GM13977 (cell line): ENCODE results near the gene FAT2.

Source experiments
- DNase-seq: peaks from one replicate; pipeline ENCODE4 v3.0.0; 2012; ENCODE audit warnings: low spot score
- in situ Hi-C: fragments of 300-500 bp; cut with MboI; formaldehyde crosslinking; loops from one replicate; pipeline ENCODE4 v1.12.0; 2022; ENCODE audit warnings: low sequenced_read_pairs, low pct_unique_long_range_greater_than_20kb, mixed read lengths, inconsistent platforms; ENCODE audit not compliant: unreplicated experiment
- TF ChIP-seq, protein P1 (sequence below): IDR thresholded peaks from 2 replicates; pipeline ENCODE4 v1.5.1; 2012; ENCODE audit warnings: mild to moderate bottlenecking, control low read depth; ENCODE audit not compliant: insufficient read depth; ENCODE audit errors: extremely low read depth, missing control alignments

Gene FAT2

DNA sequence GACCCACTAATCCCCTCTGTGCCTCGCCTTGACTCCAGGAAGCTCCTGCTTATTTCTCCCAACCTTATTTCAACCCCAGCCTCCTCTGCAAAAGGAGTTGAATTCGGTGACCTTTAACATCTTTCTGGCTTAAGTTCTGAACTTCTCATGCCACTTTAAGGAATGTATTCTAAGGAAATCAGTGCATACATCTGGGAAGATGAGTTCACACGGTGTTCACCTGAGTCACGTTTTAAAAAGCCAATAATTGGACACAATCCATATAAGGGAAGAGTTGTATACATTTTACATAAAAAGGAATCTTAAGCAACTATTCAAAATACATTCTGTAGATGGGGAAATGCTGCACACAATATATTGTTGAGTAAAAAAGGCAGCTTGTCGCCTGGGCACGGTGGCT lies 33.2 kb downstream of the FAT2 start:
- DNase-seq, result no peak
- in situ Hi-C loops, result no loop called here
- TF ChIP-seq, protein P1, sequence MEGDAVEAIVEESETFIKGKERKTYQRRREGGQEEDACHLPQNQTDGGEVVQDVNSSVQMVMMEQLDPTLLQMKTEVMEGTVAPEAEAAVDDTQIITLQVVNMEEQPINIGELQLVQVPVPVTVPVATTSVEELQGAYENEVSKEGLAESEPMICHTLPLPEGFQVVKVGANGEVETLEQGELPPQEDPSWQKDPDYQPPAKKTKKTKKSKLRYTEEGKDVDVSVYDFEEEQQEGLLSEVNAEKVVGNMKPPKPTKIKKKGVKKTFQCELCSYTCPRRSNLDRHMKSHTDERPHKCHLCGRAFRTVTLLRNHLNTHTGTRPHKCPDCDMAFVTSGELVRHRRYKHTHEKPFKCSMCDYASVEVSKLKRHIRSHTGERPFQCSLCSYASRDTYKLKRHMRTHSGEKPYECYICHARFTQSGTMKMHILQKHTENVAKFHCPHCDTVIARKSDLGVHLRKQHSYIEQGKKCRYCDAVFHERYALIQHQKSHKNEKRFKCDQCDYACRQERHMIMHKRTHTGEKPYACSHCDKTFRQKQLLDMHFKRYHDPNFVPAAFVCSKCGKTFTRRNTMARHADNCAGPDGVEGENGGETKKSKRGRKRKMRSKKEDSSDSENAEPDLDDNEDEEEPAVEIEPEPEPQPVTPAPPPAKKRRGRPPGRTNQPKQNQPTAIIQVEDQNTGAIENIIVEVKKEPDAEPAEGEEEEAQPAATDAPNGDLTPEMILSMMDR, result no peak

DNA sequence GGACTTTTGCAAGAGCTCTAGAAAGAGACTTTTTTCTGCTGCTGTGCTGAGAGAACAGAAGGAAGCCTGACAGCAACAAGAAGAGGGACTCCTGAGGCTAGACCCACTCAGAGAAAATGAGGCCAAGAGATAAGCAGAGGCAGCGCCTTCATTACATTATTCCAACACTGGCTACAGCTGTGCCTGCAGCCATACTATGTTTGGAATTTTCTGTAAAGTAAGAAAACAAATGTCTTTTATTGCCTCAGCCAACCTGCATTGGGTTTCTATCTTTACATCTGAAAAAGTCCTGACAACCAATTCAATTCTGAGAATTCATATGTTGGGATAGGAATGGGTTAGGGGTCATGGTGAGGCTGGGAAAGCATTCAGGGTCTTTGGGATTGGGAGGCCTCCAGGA lies 33.7 kb downstream of the FAT2 start:
- TF ChIP-seq, protein P1, result no peak
- DNase-seq, result no peak
- in situ Hi-C loops, result no loop called here

DNA sequence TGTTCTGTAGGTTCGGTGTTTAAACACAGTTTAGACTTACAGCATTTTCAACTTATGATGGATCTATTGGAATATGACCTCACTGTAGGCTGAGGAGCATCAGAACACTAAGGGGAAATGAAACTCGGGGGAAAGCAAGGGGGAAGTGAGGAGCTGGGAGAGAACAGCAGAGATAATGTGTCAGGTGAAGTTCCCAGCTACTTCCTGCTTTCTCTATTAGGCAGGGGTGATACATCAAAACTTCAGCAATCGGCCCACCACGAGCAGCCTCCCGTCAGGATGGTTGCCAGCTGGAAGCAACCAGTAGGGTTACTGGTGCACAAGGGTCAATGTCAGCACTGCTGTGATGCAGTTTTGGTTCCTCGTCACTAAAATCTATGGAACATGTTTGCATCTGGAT lies 34.3 kb downstream of the FAT2 start:
- TF ChIP-seq, protein P1, result no peak
- in situ Hi-C loops, result no loop called here
- DNase-seq, result no peak

DNA sequence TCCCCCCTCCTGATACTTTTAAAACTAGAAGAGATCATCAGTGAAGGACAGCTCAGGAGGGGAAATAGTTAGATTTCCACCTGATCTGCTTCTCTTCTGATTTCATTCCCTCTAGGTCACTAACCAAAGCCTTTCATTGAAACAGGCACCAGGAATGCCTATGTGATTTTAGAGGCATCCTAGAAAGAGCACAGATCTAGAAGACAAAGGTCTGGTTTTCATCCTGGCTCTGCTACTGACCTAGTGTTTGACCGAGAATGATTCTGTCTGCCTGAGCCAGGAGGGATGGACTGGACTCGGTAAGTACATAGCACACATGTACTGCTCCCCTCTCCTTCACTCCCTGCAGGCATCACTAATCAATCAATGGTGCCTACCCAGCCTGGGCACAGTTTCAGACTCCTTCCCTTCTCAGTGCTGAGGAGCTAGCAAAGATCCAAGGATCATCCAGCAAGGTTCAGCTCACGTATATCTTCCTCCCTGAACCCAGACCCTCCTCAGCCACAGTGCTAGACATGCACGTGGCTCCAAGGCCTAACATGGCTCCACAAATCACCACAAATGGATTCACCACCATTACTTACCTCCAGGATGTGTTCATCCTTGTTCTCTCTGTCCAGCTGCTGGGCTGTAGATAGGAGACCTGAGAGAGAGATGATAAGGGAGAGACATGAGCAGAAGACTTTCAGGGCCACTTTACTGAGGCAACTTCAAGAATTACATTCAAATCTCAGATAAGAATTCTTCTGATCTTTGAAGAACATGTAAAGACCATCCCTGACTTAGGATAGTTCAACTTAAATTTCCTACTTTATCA lies 35.2 kb downstream of the FAT2 start:
- TF ChIP-seq, protein P1, result no peak
- in situ Hi-C loops, result no loop called here
- no peak for DNase-seq

DNA sequence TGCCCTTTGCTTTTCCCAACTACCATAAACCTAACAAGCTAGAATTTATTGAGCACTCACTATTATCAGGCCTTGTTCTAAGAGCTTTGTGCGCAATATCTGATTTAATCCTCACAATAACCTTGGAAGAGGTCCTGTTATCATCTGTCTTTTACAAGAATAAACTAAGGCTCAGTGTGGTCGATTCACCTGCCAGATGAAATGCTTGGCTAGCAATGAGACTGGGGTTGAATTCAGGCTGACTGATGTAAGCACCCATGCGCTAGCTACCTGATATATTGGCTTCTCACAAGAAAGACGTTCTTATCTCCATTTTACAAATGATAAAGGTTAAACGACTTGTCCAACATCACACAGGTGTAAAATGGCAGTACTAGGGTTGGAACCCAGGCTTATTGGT lies 37.4 kb downstream of the FAT2 start:
- no peak for DNase-seq
- TF ChIP-seq, protein P1, result no peak
- in situ Hi-C loops, result no loop called here

DNA sequence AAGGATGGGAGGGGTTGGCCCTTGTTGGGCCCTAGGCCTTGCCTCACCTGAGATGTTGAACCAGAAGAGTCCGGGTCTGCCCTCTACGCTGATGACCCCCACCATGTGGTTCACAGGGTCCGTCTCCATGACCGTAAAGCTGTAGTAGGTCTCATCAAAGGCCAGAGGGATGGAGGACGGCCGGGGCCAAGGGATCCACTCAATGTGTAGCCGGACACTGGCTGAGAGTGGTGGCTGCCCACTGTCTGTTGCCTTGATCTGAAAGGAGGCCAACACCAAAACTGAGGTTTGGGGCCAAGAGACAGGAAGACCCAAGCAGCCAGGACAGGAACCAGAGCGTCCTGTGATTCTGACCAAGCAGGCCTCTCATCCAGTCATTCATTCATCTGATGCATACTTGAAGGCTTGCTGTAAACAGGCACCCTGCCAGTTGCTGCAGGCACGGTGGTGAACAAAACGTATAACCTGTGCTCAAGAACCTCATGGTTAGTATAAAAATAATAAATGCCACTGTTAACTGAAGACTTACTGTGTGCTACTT lies 37.9 kb downstream of the FAT2 start:
- in situ Hi-C loops, result no loop called here
- no peak for DNase-seq
- TF ChIP-seq, protein P1, result no peak
